ENCODE data around the gene HIVEP1.

DNA sequence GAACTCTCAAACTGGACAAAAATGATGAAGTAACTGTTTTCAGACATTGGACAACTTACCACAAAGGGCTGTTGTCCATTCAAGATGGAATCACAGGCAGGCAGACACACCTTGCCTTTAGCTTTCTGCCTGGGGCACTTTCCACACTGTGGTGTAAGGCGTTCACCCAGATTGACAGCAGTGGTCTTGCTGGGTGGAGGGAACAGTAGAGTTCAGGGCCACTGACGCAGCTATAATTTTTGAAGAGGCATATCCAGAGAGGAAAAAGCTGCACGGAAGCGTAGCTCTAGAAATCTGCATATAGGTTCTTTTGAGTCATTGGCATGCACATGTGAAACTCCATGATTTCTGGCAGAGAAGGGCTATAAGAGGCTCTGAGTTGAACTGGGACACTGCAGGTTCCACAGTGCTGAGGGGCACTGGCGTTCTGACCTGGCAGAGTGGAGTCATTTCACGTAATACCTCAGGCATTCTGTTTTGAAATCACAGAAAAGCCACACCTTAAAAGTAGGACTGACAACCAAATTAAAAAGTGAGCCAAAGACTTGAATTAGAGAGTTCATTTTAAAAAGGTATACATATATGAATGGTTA lies 173.1 kb downstream of the HIVEP1 start:
- TF ChIP-seq, protein P1, sequence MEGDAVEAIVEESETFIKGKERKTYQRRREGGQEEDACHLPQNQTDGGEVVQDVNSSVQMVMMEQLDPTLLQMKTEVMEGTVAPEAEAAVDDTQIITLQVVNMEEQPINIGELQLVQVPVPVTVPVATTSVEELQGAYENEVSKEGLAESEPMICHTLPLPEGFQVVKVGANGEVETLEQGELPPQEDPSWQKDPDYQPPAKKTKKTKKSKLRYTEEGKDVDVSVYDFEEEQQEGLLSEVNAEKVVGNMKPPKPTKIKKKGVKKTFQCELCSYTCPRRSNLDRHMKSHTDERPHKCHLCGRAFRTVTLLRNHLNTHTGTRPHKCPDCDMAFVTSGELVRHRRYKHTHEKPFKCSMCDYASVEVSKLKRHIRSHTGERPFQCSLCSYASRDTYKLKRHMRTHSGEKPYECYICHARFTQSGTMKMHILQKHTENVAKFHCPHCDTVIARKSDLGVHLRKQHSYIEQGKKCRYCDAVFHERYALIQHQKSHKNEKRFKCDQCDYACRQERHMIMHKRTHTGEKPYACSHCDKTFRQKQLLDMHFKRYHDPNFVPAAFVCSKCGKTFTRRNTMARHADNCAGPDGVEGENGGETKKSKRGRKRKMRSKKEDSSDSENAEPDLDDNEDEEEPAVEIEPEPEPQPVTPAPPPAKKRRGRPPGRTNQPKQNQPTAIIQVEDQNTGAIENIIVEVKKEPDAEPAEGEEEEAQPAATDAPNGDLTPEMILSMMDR (conservative IDR thresholded peaks at IDR 0.05): no peak
- no peak for TF ChIP-seq ZFX (IDR thresholded peaks at IDR 0.05)
